Measurements from ENCODE around the gene GSK3A.

Gene GSK3A

DNA sequence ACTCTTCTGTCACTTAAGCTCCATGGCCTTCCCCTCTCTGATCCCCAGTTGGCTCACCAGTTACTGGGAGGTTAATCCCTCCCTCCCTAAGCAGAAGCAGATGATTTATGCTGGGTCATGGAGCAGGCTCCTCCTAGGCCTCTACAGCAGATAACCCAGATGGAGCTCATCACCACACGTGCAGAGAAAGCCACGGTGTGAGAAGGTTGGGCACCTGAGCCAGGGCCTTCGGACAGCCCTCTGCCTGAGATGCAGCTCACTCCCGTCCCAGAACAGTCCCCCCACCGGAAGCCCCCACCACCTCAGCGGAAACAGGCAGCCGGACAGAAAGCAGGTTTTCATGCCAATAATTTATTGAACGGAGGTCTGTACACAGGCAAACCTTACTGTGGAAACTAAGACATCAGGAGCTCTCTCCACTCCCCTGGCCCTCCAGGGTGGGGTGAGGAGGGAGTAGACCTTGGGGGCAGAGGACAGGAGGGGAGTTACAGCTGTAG is 12.5 kb downstream of the GSK3A start:
- Histone ChIP-seq H3K79me2 (ENCODE audit: insufficient read depth, low read length) (0 out of 2 replicates have a peak, but pooled peaks cover 3% of the 10 kb centered on the region), H3K9me2 (replicated peaks; ENCODE audit: low read depth, low read length) (no peaks in the 10 kb centered on the region), H4K20me1 (ENCODE audit: insufficient read depth, low read length, poor library complexity, severe bottlenecking) (peaks cover 13% of the 10 kb centered on the region), H3K4me2 (ENCODE audit: low read depth, low read length, poor library complexity, severe bottlenecking) (no peak overlapping the region), H3K4me1 (ENCODE audit: insufficient read depth, low read length, poor library complexity, severe bottlenecking) (no peaks in the 10 kb centered on the region), H3K9me3 (ENCODE audit: insufficient read depth, low read depth, low read length) (no peaks in the 10 kb centered on the region), H2AFZ (ENCODE audit: low read length) (no peak overlapping the region), H3K27me3 (ENCODE audit: insufficient read depth, low read length, poor library complexity, severe bottlenecking) (no peaks in the 10 kb centered on the region), H3K4me3 (ENCODE audit: low read length, poor library complexity, severe bottlenecking) (no peak overlapping the region), H3K36me3 (ENCODE audit: insufficient read depth, low read length) (peaks cover 72% of the 10 kb centered on the region; the same call in 1 of the 2 replicates), H3F3A (ENCODE audit: low read depth) (no peaks in the 10 kb centered on the region), H3K9ac (ENCODE audit: low read depth, low read length, poor library complexity, severe bottlenecking) (no peak overlapping the region)
- TF ChIP-seq, protein P1, sequence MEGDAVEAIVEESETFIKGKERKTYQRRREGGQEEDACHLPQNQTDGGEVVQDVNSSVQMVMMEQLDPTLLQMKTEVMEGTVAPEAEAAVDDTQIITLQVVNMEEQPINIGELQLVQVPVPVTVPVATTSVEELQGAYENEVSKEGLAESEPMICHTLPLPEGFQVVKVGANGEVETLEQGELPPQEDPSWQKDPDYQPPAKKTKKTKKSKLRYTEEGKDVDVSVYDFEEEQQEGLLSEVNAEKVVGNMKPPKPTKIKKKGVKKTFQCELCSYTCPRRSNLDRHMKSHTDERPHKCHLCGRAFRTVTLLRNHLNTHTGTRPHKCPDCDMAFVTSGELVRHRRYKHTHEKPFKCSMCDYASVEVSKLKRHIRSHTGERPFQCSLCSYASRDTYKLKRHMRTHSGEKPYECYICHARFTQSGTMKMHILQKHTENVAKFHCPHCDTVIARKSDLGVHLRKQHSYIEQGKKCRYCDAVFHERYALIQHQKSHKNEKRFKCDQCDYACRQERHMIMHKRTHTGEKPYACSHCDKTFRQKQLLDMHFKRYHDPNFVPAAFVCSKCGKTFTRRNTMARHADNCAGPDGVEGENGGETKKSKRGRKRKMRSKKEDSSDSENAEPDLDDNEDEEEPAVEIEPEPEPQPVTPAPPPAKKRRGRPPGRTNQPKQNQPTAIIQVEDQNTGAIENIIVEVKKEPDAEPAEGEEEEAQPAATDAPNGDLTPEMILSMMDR (conservative IDR thresholded peaks at IDR 0.05; ENCODE audit: low read length), result no peak
- no peak for TF ChIP-seq EZH2phosphoT487 (IDR thresholded peaks at IDR 0.05; ENCODE audit: borderline replicate concordance)

DNA sequence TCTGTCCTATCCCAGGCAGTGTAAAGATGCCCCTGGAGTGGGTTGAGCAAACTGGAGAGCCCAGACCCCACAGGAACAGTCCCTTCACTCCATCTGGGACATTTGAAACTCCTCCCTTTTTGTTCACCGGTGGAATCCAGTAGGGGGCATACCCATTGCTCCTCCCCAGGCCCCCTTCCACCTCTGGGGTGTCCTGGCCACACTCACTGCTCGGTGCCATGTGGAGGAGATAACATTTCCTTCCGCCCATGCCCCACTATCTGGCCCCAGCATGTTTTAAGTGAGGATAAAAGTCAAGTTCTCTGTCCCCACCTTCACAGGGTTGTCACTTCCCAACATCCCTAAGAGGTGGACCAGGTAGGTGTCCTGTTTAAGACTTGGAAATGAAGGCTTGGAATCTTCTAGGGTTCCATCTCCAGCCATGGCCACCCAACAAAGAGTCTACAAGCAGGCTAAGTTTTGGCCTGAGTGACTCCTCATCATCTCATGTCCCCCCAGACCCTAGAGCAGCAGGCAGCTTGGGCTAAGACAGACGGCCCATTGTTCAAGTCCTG is 13.0 kb downstream of the GSK3A start:
- Histone ChIP-seq H3K79me2 (ENCODE audit: insufficient read depth, low read length) (no peaks in the 10 kb centered on the region), H3K4me2 (ENCODE audit: low read depth, low read length, poor library complexity, severe bottlenecking) (no peak overlapping the region), H3K9me3 (ENCODE audit: insufficient read depth, low read depth, low read length) (no peaks in the 10 kb centered on the region), H3K9ac (ENCODE audit: low read depth, low read length, poor library complexity, severe bottlenecking) (no peak overlapping the region), H3K36me3 (ENCODE audit: insufficient read depth, low read length) (peaks cover 74% of the 10 kb centered on the region; the same call in 1 of the 2 replicates), H3F3A (ENCODE audit: low read depth) (no peaks in the 10 kb centered on the region), H3K4me1 (ENCODE audit: insufficient read depth, low read length, poor library complexity, severe bottlenecking) (no peaks in the 10 kb centered on the region), H3K27me3 (ENCODE audit: insufficient read depth, low read length, poor library complexity, severe bottlenecking) (no peaks in the 10 kb centered on the region), H2AFZ (ENCODE audit: low read length) (no peak overlapping the region), H3K4me3 (ENCODE audit: low read length, poor library complexity, severe bottlenecking) (no peak overlapping the region), H3K9me2 (replicated peaks; ENCODE audit: low read depth, low read length) (no peaks in the 10 kb centered on the region), H4K20me1 (ENCODE audit: insufficient read depth, low read length, poor library complexity, severe bottlenecking) (peaks cover 13% of the 10 kb centered on the region)
- no peak for TF ChIP-seq EZH2phosphoT487 (IDR thresholded peaks at IDR 0.05; ENCODE audit: borderline replicate concordance)
- TF ChIP-seq, protein P1 (conservative IDR thresholded peaks at IDR 0.05; ENCODE audit: low read length), result peak; percentile 33; the same call in 1 of the 2 replicates

DNA sequence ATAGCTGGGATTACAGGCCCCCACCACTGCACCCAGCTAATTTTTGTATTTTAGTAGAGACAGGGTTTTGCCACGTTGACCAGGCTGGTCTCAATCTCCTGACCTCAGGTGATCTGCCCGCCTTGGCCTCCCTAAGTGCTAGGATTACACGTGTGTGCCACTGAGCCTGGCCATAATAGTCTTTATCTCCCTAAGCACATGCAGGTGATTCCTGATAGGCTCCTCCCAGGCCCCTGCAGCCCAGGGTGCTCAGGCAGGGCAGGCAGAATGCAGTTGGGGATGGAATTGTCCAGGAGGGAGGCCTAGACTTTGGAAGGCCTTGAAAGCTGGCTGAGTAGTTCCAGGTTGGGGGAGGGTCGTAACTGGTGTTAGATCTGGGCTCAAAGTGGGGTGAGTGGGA is 13.8 kb downstream of the GSK3A start:
- no peaks in the 10 kb centered on the region for H3K79me2 ChIP-seq (ENCODE audit: insufficient read depth, low read length)
- no peaks in the 10 kb centered on the region for H3K9me2 ChIP-seq (replicated peaks; ENCODE audit: low read depth, low read length)
- no peak overlapping the region for H2AFZ ChIP-seq (ENCODE audit: low read length)
- no peaks in the 10 kb centered on the region for H3K4me1 ChIP-seq (ENCODE audit: insufficient read depth, low read length, poor library complexity, severe bottlenecking)
- H3F3A ChIP-seq (ENCODE audit: low read depth), result no peaks in the 10 kb centered on the region
- no peak overlapping the region for H3K4me3 ChIP-seq (ENCODE audit: low read length, poor library complexity, severe bottlenecking)
- peaks cover 70% of the 10 kb centered on the region; the same call in 1 of the 2 replicates for H3K36me3 ChIP-seq (ENCODE audit: insufficient read depth, low read length)
- peaks cover 11% of the 10 kb centered on the region for H4K20me1 ChIP-seq (ENCODE audit: insufficient read depth, low read length, poor library complexity, severe bottlenecking)
- no peaks in the 10 kb centered on the region for H3K9me3 ChIP-seq (ENCODE audit: insufficient read depth, low read depth, low read length)
- H3K27me3 ChIP-seq (ENCODE audit: insufficient read depth, low read length, poor library complexity, severe bottlenecking), result no peaks in the 10 kb centered on the region
- TF ChIP-seq, protein P1 (conservative IDR thresholded peaks at IDR 0.05; ENCODE audit: low read length), result no peak
- TF ChIP-seq EZH2phosphoT487 (IDR thresholded peaks at IDR 0.05; ENCODE audit: borderline replicate concordance), result no peak
- H3K9ac ChIP-seq (ENCODE audit: low read depth, low read length, poor library complexity, severe bottlenecking), result no peak overlapping the region
- no peak overlapping the region for H3K4me2 ChIP-seq (ENCODE audit: low read depth, low read length, poor library complexity, severe bottlenecking)
